A172 (cell line): ENCODE results near the gene KANK2. TPM values are rescaled to one million over a fixed set of nuclear protein-coding genes. Genes with fewer than 3 reads are reported as not detected.
"Not testable (repeated sequence)": the region's sequence is repeated elsewhere in the genome, so short reads cannot be mapped to it uniquely, and the experiment has no call there.

Experiments
- DNase-seq: peaks from one replicate; pipeline ENCODE4 v3.0.0-alpha.2; 2015; ENCODE audit warnings: low spot score
- total RNA-seq: library from RNA; depleted of rRNA; stranded (reverse); fragments of >200 nt; shearing (Covaris generic); gene quantifications from 2 replicates; pipeline ENCODE4 v1.2.3, GENCODE V29; 2014

The KANK2 gene
- total RNA-seq, 1 experiment from 2014 or later = 135 TPM

DNA sequence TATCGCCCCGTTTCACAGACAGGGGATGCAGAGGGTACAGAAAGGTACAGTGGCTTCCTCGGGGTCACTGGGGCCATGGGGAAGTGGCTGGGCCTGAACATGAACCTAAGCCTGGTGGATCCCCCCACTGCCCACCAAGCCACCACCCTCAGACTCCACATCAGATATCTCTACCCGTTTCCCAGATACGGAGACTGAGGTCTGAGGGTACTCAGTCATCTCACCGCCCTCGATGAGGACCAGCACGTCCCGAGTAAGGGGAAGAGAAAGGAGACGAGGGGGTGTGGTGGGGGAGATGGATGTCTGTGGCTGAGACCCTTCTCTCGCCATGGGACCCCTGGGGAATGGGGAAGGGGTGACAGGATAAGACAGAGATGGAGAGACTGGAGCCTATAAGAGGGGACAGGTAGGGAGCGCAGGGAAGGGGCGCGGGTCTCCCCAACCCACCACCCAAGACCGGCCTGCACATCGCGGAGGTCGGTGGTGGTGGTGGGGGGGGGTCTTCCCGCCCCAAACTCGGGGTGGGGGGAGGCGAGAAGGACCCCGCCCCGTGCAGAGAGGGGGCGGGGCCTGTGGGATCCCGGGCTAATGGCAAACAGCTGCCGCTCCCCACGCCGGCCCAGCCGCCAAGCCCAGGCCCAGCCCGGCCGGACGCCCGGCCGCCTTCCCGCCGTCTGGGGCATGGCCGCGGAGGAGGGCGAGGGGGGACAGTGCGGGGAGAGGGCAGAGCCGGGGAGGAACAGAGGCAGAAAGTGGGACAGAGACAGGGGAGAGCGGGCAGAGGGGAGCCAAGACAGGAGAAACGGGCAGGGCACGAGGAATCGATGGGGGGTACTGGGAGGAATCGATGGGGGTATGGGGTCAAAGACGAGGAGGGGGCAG lies 698 bp downstream of the KANK2 start:
- no peak for DNase-seq

GRCh38 chr19:11195681-11196080 lies 1.7 kb downstream of the KANK2 start:
- DNase-seq = no peak

DNA sequence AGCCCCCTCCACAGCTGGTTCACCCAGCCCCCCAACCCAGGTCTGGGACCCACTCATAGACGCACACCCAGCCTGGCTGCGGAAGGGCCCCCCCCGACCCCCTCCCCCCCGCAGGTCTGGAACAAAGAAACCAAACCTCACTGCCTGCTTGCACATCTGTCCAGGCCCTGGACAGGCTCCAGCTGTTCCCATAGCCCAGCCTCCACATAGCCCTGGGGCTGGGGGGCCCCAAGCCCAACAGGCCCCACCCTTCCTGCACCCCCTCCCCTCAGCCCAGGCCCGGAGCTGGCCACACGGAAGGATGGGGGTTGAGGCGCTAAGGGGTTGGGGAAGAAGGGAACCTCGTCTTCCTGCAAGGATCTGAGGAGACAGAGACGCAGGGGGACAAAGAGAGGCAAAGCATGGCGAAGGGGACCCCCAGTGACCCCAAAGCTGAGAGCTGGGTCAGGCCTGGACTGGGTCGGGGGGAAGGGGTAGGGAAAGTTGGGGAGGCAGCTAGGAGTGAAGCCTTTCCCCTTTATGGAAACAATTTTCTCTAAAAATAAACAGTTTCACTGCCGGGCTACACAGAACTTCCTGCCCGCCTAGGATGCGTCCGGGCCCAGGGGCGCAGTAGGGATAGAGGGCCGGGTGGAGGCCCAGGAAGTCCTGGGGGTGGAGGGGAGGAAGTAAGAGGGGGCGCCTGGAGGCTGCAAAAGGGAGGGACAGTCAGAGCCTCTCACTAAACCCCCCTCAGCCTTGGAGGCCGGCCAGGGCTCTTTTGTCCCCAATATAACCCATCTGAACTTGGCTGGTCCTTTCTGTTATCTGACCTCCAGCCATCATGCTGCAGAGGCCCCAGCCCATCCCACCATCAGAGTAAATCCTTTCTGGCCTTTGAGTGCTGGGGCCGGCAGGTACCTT lies 2.4 kb downstream of the KANK2 start:
- DNase-seq = no peak

- no peak for DNase-seq
These were observed 3.2 kb downstream of the KANK2 start for GRCh38 chr19:11194173-11194572.

DNA sequence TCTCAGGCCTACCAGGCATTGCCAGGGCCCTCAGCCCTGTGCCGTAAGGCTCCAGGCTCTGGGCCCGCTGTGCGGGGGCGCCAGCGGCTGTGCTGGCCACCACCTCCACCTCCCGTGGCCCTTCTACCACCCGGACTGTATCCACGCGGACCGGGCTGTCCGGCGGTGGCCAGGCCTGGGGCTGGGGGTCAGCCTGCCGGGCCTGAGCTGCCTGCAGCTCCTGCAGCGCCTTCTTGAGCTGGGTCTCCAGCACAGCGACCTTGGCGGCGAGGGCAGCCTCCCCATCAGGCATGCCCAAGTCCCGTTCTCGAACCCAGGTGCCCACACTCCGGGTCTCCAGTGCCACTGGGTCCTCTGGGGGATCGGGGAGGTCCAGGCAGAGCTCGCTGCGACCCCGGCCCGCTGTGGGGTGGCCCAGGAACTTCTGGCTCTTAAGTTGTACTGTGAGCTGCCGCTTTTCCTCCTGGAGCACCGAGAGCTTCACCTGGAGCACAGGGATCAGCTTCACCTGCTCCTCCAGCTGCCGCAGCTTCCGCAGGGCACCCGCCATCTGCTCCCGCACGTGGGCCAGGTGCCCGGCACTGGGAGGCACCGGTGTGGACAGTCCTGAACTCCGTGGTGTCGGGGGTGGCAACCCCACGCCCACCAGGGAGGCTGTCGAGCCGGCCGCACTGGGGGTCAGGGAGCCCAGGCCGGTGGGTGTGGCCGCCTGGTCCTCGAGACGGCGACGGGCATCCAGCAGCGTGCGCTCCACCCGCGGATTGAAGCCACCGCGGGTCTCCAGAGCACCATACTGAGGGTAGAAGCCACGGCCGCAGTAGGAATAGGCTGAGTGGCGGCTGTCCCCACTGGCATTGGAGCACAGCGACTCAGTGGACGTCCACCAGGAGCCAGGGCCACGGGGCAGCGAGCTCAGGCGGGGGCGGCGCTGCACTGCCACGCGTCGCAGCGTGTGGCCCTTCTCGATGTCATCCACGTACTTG lies 4.1 kb downstream of the KANK2 start:
- no peak for DNase-seq

GRCh38 chr19:11191934-11192333 lies 5.4 kb downstream of the KANK2 start:
- no peak for DNase-seq

DNA sequence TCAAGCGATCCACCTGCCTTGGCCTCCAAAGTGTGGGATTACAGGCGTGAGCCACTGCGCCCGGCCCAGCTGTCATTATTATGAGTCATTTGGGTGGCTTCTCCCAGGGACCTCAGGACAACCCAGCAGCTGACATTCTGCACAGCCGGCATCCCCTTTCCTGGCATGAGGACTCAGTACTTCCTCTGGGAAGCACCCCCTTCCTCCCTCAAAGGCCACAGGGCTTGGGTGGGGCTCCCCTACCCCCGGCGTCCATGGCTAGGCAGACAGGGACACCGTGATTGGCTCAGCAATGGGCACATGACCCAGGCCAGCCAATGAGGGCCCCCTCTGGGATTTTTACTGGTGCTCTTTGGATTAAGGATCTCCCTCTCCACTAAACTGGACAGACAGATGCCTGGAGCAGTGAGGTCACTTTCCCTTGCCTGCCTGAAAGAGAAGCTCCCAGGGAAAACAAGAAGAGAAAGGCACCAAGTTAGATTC lies 6.0 kb downstream of the KANK2 start:
- DNase-seq = peak; percentile 97

DNA sequence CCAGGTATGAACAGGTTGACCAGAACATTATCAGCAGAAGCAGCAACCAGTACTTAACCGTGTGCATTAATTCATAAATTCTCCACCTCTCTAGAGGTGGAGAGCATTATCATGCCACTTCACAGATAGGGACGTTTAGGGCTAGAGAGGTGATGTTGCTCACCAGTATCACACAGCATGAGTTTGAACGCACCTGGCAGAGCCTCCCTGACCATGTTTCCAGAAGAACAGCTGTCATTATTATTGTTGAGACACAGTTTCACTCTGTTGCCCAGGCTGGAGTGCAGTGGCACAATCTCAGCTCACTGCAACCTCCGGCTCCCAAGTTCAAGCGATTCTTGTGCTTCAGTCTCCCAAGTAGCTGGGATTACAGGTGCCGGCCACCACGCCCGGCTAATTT lies 6.8 kb downstream of the KANK2 start:
- no peak for DNase-seq

DNA sequence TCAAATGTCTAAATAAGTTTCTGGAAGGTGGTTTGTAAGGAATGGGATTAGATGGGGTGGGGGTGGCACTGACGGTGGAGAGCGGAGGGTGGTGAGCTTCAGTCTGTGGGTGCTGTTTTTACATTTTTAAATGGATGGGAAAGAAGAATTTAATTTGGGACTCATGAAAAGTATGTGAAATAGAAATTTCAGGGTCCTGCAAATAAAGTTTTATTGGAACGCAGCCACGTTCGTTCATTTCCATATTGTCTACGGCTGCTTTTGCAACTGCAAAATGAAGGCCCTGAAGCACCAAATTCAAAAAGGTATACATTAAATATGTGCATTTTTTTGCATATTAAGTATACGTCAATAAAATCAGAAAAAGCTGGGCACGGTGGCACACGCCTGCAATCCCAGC lies 9.9 kb downstream of the KANK2 start:
- no peak for DNase-seq

DNA sequence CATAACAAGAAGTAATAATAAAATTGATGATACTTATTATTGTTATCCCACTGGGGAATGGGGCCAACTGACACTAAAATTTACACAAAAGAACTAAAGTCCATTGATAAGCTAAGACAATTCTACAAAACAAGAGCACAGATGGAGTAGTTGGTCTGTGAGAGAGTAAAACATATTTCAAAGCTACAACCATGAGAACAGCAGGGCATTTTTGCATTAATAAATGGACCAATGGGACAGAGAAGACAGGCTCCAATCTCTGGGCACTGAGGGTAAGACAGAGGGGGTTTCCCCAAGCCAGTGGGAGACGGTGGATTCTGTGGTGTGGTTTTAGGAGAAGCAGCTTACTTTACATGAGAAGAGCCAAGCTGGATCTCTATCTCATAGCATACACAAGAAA lies 14.4 kb downstream of the KANK2 start:
- no peak for DNase-seq

DNA sequence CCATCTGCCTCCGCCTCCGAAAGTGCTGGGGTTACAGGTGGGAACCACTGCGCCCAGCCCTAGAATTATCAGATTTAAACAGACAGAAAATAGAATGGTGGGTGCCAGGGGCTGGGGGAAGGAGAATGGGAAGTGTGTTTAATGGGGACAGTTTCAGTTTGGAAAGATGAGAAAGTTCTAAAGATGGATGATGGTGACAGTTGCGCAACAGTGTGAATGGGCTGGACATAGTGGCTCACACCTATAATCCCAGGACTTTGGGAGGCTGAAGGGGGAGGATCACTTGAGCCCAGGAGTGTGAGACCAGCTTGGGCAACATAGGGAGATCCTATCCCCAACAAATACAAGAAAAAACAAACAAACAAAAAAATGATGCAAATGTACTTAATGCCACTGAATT lies 15.9 kb downstream of the KANK2 start:
- no peak for DNase-seq

DNA sequence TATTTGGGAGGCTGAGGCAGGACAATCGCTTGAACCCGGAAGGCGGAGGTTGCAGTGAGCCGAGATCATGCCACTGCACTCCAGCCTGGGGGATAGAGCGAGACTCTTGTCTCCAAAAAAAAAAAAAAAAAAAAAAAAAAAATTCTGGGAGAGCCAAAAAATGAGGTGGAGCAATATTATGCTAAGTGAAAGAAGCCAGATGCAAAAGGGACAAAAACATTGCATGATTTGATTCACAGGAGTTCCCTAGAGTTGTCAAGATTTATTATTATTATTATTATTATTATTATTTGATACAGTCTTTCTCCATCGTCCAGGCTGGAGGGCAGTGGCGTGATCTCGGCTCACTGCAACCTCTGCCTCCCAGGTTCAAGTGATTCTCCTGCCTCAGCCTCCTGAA lies 16.4 kb downstream of the KANK2 start:
- DNase-seq = not testable (repeated sequence)

DNA sequence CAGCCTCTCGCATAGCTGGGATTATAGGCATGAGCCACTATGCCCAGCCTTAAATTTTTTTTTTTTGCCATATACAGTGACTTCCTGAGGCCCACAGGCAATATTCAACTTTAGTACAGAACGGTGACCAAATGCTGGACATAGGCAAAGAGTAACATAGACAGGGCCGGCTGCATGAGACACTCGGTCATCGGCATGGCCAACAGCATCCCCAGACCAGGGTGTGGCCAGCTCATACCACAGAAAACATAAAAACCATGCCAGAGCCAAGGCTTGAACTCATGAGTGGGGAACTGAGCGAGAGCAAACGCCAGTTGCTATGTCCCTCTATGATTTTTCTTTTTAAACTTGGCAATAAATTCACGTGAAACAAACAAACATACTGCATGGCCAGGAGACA lies 17.0 kb downstream of the KANK2 start:
- peak; percentile 62 for DNase-seq

DNA sequence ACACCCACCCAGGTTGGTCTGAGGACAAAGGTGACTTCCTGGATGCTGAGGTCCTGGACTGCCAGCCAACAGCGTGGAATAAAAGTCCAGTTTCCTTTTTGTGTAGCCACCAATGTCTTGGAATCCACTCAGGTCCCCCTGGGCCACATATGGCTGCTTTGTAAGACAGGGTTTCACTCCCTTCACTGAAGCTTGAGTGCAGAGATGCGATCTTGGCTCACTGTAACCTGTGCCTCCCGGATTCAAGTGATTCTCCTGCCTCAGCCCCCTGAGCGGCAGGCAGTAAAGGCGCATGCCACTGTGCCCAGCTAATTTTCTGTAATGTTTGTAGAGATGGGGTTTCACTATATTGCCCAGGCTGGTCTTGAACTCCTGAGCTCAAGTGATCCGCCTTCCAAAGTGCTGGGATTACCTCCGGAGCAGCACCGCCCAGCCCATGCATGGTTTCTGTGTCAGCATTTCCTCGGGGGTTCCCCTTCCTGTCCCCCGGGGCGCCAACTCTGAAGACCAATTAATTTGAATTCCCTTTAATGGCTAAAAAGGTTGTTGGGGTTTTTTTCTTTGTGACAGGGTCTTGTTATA lies 17.5 kb downstream of the KANK2 start:
- DNase-seq = peak; percentile 76

GRCh38 chr19:11179145-11179465 lies 18.2 kb downstream of the KANK2 start:
- not testable (repeated sequence) for DNase-seq

DNA sequence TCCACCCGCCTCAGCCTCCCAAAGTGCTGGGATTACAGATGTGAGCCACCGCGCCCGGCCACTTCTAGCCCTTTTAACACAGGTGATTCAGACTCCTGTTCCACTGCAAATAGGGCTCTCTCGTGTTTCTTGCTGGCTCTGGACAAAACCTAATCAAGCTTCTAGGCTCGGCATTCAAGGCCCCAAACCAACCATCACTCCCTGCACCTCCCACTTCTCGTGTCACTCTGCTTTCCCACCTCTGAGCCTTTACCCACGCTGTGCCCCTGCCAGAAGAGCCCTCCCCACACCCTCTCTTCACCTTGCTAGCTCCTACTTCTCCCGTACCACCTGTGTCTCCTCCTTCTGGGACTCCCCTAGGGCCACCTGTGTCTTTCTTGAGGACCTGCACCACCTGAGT lies 19.8 kb downstream of the KANK2 start:
- no peak for DNase-seq

GRCh38 chr19:11176466-11177193 lies 20.7 kb downstream of the KANK2 start:
- DNase-seq = no peak

GRCh38 chr19:11175920-11176319 lies 21.4 kb downstream of the KANK2 start:
- no peak for DNase-seq

DNA sequence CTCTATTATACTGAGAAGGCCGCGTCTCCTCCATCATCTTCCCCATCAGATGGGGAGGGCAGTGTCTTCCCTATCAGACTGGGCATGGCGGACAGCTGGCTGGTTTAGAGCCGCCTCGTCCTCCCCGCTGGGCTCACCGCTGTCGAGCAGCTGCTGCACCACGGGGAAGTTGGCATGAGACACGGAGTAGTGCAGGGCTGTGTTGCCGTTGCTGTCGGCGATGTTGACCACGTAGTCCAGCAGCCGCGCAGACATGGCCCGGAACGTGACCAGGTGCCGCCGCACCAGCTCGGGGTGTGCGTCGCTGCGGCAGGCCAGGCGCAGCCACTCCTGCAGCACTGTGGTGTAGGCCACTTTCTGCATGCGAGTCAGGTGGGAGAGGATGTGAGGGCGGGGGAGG lies 23.0 kb downstream of the KANK2 start:
- no peak for DNase-seq

DNA sequence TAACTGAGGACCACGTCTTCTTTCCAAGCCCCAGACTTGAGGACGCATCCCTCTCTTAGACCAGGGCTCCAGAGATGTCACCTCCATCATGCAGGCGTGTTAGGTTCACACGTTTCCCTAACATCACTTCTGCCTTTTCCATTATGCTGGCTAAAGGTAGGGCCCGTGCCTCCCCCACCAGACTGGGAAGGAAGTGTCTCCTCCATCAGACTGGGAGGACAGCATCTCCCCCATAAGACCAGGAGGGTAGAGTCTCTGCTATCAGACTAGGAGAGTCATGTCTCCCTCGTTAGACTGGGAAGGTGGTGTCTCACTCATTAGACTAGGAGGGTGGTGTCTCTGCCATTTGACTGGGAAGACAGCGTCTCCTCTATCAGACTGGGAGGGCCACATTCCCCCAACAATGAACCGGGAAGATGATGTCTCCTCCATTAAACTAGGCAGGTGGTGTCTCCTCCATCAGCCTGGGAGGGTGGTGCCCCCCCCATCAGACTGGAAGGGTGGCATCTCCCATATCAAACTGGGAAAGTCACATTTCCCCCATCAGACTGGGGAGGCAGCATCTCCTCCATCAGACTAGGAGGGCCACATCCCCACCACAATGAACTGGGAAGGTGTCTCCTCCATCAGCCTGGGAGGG lies 23.7 kb downstream of the KANK2 start:
- DNase-seq = no peak
